ENCODE measurements around the gene NASP. TPM values are rescaled to one million over a fixed set of nuclear protein-coding genes. Genes with fewer than 3 reads are reported as not detected.

NASP gene
- total RNA-seq, 1 experiment from 2014 or later: 535 TPM

DNA sequence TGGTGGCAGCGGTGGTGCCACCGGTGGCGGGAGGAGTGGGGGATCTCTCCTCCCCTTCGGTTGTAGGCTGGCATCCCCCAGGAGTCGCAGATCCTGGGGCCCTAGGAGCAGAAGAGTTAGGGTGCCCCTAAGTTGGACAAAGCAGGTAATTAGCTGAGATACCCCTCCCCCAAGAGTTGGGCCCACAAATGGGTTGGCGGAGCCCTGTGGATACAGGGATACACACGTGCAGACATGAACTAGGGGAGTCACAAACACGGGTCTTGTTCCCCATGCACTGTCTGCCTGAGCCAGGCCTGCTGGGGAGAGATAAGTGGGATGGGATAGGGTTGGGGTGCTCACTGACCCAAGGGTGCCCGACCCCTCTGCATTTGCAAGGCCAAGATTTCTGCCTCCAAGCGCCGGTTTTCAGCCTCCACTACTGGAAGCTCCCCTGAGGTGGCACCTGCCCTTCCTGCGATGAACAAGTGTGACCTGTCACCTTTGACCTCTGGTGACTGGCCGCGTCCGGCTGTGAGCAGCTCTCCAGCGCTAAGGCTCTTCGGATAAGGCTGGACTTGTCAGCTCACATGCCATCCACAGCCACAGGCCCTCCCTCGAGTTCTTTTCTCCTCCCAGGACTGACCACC is 38.2 kb downstream of the NASP start (continued):
- no peak for TF ChIP-seq NR2C2 (CRISPR knock-in tag; IDR thresholded peaks at IDR 0.05)
- no peak for TF ChIP-seq ZNF317 (CRISPR knock-in tag; IDR thresholded peaks at IDR 0.05; ENCODE audit: borderline replicate concordance, low read depth)
- TF ChIP-seq GRHL2 (CRISPR knock-in tag; IDR thresholded peaks at IDR 0.05; ENCODE audit: insufficient replicate concordance, severe bottlenecking): no peak

DNA sequence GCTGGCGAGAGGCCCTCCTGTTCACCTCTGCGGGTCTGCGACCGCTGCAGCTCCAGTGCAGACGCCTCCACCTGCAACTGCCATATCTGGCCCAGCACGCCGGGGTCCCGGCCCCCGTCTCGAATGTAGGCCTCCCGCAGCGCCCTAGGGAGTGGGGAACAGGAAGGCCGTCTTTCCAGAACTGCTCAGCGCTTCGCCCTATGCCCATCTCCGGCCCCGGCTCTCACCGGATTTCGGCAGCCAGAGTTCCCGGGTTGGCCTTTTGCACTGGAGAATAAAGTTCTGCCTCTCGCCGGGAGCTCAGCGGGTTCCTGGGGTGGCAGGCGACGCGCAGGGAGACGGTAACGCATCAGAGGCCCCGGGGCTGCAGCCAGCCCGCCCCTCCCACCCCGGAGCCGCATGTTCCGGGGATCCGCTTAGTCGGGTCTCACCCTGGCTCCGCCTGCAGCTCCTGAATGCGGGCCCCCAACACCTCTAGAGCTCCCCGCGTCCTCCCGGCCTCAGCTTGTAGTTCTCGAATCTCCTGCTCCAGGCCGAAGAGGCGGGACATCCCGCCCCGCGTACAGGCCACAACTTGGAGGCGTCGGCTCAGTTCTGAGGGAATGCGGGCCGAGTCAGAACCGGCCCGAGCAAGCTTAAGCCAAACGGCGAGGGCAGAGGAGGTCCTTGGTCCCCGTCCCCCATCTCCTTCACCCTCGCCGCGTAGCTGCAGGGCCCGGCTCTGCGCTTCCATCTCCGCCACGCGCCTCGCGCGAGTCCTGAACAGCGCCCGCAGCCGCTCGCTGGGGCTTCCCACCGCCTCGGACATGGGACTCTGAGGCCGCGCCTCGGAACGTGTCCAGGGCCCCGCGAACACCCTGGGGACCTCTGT is 38.9 kb downstream of the NASP start:
- no peaks in the 10 kb centered on the region for H3K9me3 Mint-ChIP-seq
- peak; percentile 45 for DNase-seq (ENCODE audit: low spot score)
- peak; percentile 29 for ATAC-seq
- ChIA-PET CTCF (interaction anchor here (0.8 to 1.1 kb wide), 3 partner anchors 259 to 622 kb away, joined by 3 to 4 read pairs (median 4); no protein-coding TSS in a partner anchor), POLR2A (interaction anchor here (0.8 kb wide), 1 partner anchor 283 kb away, joined by 3 read pairs; the partner anchor contains the start of genes MUTYH and TOE1)
- H3K27ac Mint-ChIP-seq: peak overlapping the region; percentile 58
- peaks cover 29% of the 10 kb centered on the region for H3K36me3 Mint-ChIP-seq
- H3K4me1 Mint-ChIP-seq: peaks cover 4% of the 10 kb centered on the region; the same call in 1 of the 2 replicates
- no peak overlapping the region for H3K4me3 Mint-ChIP-seq
- no peak for TF ChIP-seq NR3C1 (CRISPR knock-in tag; conservative IDR thresholded peaks at IDR 0.05; ENCODE audit: low read depth)
- no peak for TF ChIP-seq EMX1 (CRISPR knock-in tag; IDR thresholded peaks at IDR 0.05)
- TF ChIP-seq, protein P1, sequence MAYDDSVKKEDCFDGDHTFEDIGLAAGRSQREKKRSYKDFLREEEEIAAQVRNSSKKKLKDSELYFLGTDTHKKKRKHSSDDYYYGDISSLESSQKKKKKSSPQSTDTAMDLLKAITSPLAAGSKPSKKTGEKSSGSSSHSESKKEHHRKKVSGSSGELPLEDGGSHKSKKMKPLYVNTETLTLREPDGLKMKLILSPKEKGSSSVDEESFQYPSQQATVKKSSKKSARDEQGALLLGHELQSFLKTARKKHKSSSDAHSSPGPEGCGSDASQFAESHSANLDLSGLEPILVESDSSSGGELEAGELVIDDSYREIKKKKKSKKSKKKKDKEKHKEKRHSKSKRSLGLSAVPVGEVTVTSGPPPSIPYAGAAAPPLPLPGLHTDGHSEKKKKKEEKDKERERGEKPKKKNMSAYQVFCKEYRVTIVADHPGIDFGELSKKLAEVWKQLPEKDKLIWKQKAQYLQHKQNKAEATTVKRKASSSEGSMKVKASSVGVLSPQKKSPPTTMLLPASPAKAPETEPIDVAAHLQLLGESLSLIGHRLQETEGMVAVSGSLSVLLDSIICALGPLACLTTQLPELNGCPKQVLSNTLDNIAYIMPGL (CRISPR knock-in tag; IDR thresholded peaks at IDR 0.05): 0 out of 2 replicates have a peak, but pooled peaks have one; percentile 46
- TF ChIP-seq ZNF532 (CRISPR knock-in tag; IDR thresholded peaks at IDR 0.05; ENCODE audit: borderline replicate concordance): no peak
- 0 out of 2 replicates have a peak, but pooled peaks have one; percentile 1 for TF ChIP-seq ESRRA (CRISPR knock-in tag; IDR thresholded peaks at IDR 0.05; ENCODE audit: borderline replicate concordance)
- H3K27me3 Mint-ChIP-seq (ENCODE audit: low read depth): no peaks in the 10 kb centered on the region

DNA sequence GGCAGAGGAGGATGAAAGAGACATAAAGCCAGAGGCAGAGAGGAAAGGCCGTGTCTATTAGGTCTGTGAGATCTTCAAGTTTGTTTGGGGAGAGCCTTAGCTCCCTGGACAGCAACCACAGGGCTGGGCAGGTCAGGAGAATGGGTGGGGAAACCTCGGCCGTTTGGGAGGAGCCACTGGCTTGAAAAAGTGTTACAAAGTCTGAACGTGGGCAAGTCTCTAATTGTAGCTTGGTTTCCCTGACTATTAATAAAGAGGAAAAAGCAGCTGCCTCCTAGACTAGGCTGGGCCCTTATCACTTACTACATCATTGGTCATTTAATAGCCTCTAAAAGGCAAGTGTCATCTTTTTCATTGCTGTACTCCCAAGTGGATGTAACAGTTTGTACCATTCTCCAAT is 40.1 kb downstream of the NASP start, which contains the start of gene CCDC17:
TSS of gene CCDC17 (minus strand) at position 83 of the 400 bp plus-strand sequence. CDS start 145 bp downstream, outside the sequence.
- peak within 1 kb of the TSS; percentile 67 for H3K27ac Mint-ChIP-seq

DNA sequence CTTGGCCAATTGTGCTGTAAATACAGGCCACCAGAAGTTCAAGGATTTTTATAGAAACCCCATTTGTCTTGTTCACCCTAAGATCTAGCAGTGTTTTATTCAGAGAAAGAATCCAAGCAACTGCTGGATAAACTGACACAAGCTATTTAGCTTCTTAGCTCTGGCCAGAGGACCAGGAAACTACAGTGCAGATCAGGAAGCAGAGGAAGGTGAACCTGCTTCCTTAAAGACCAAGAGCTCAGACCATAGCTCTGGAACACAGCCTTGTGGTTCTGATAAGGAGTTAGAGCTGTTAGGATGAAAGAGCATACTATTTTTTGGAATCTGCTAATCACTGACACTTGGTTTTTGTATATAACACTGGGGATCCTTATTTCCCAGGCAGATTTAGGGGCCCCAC is 45.2 kb downstream of the NASP start:
- ChIA-PET CTCF (no interaction called here), POLR2A (no interaction called here)
- no peaks in the 10 kb centered on the region for H3K9me3 Mint-ChIP-seq
- H3K27ac Mint-ChIP-seq: no peak overlapping the region
- no peak for DNase-seq (ENCODE audit: low spot score)
- H3K4me3 Mint-ChIP-seq: no peak overlapping the region
- ATAC-seq: no peak
- peaks cover 71% of the 10 kb centered on the region for H3K36me3 Mint-ChIP-seq
- no peaks in the 10 kb centered on the region for H3K4me1 Mint-ChIP-seq
- H3K27me3 Mint-ChIP-seq (ENCODE audit: low read depth): no peaks in the 10 kb centered on the region
- TF ChIP-seq, protein P2, sequence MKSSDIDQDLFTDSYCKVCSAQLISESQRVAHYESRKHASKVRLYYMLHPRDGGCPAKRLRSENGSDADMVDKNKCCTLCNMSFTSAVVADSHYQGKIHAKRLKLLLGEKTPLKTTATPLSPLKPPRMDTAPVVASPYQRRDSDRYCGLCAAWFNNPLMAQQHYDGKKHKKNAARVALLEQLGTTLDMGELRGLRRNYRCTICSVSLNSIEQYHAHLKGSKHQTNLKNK (CRISPR knock-in tag; IDR thresholded peaks at IDR 0.05): no peak
- no peak for TF ChIP-seq CDX4 (CRISPR knock-in tag; IDR thresholded peaks at IDR 0.05; ENCODE audit: borderline replicate concordance)
- no peak for TF ChIP-seq TCF7 (CRISPR knock-in tag; IDR thresholded peaks at IDR 0.05; ENCODE audit: low read depth)
- TF ChIP-seq ATF6 (CRISPR knock-in tag; IDR thresholded peaks at IDR 0.05): no peak
- TF ChIP-seq, protein P3, sequence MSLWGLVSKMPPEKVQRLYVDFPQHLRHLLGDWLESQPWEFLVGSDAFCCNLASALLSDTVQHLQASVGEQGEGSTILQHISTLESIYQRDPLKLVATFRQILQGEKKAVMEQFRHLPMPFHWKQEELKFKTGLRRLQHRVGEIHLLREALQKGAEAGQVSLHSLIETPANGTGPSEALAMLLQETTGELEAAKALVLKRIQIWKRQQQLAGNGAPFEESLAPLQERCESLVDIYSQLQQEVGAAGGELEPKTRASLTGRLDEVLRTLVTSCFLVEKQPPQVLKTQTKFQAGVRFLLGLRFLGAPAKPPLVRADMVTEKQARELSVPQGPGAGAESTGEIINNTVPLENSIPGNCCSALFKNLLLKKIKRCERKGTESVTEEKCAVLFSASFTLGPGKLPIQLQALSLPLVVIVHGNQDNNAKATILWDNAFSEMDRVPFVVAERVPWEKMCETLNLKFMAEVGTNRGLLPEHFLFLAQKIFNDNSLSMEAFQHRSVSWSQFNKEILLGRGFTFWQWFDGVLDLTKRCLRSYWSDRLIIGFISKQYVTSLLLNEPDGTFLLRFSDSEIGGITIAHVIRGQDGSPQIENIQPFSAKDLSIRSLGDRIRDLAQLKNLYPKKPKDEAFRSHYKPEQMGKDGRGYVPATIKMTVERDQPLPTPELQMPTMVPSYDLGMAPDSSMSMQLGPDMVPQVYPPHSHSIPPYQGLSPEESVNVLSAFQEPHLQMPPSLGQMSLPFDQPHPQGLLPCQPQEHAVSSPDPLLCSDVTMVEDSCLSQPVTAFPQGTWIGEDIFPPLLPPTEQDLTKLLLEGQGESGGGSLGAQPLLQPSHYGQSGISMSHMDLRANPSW (CRISPR knock-in tag; conservative IDR thresholded peaks at IDR 0.05; ENCODE audit: low read depth): no peak

More for the DNA sequence above, 40.1 kb downstream of the NASP start, which contains the start of gene CCDC17:
- Mint-ChIP-seq H3K36me3 (peaks cover 26% of the 10 kb centered on the region), H3K27me3 (ENCODE audit: low read depth) (no peaks in the 10 kb centered on the region), H3K9me3 (no peaks in the 10 kb centered on the region), H3K4me3 (no peak within 1 kb of the TSS), H3K4me1 (peaks cover 4% of the 10 kb centered on the region; the same call in 1 of the 2 replicates)
- no peak for TF ChIP-seq ETV6 (CRISPR knock-in tag; IDR thresholded peaks at IDR 0.05)
- no peak for TF ChIP-seq GTF2I (CRISPR knock-in tag; conservative IDR thresholded peaks at IDR 0.05)
- DNase-seq (ENCODE audit: low spot score) (no peak), ATAC-seq (no peak)
- POLR2A ChIA-PET: no interaction called here
- CTCF ChIA-PET: no interaction called here

Measured in WTC11 (cell line).